ENCODE data around the gene MLEC. TPM values are rescaled to one million over a fixed set of nuclear protein-coding genes. Genes with fewer than 3 reads are reported as not detected.

The MLEC gene
- total RNA-seq, 1 donor from 2014 or later = 47.5 TPM

GRCh38 chr12:120719072-120719471 is 32.1 kb downstream of the MLEC start:
- no peak for TF ChIP-seq CTCF (IDR thresholded peaks at IDR 0.05)
- no peaks in the 10 kb centered on the region for H3K4me1 ChIP-seq
- H3K36me3 ChIP-seq = peaks cover 69 to 92% of the 10 kb centered on the region in 2 donors
- H3K9me3 ChIP-seq = no peaks in the 10 kb centered on the region
- intact Hi-C loops (cut with DNase I) = no loop called here
- no peak overlapping the region for H3K27ac ChIP-seq
- no peak overlapping the region for H3K4me3 ChIP-seq
- no peak for DNase-seq (ENCODE audit: low spot score in 2 of 2)
- H3K27me3 ChIP-seq = no peaks in the 10 kb centered on the region

- intact Hi-C loops (cut with DNase I) = loop anchor here (10.0 kb wide), 1 partner anchor 255 kb away; the partner anchor contains the start of gene HNF1A
- Histone ChIP-seq H3K27ac (no peak overlapping the region), H3K27me3 (no peaks in the 10 kb centered on the region), H3K4me3 (no peak overlapping the region), H3K4me1 (no peaks in the 10 kb centered on the region), H3K9me3 (no peaks in the 10 kb centered on the region), H3K36me3 (peaks cover 68 to 86% of the 10 kb centered on the region in 2 donors)
- TF ChIP-seq CTCF (IDR thresholded peaks at IDR 0.05) = no peak
- DNase-seq (ENCODE audit: low spot score in 2 of 2) = no peak
These were observed 32.7 kb downstream of the MLEC start for GRCh38 chr12:120719496-120720233.

GRCh38 chr12:120720234-120720986 is 33.5 kb downstream of the MLEC start:
- Histone ChIP-seq H3K27ac (no peak overlapping the region), H3K36me3 (peaks cover 63 to 80% of the 10 kb centered on the region in 2 donors), H3K27me3 (no peaks in the 10 kb centered on the region), H3K4me3 (no peak overlapping the region), H3K4me1 (peaks cover 0 to 7% of the 10 kb centered on the region in 2 donors), H3K9me3 (no peaks in the 10 kb centered on the region)
- no peak for DNase-seq (ENCODE audit: low spot score in 2 of 2)
- no peak for TF ChIP-seq CTCF (IDR thresholded peaks at IDR 0.05)
- intact Hi-C loops (cut with DNase I) = loop anchor here (10.0 kb wide), 1 partner anchor 254 kb away; the partner anchor contains the start of gene HNF1A

- intact Hi-C loops (cut with DNase I) = loop anchor here (10.0 kb wide), 1 partner anchor 254 kb away; the partner anchor contains the start of gene HNF1A
- no peak overlapping the region for H3K27ac ChIP-seq
These were observed 34.2 kb downstream of the MLEC start for GRCh38 chr12:120720987-120721801.

More at GRCh38 chr12:120720987-120721801, 34.2 kb downstream of the MLEC start:
- H3K36me3 ChIP-seq = peaks cover 61 to 73% of the 10 kb centered on the region in 2 donors
- H3K4me3 ChIP-seq = no peak overlapping the region
- H3K9me3 ChIP-seq = no peaks in the 10 kb centered on the region
- peaks cover 0 to 8% of the 10 kb centered on the region in 2 donors for H3K4me1 ChIP-seq
- no peak for TF ChIP-seq CTCF (IDR thresholded peaks at IDR 0.05)
- no peaks in the 10 kb centered on the region for H3K27me3 ChIP-seq
- DNase-seq (ENCODE audit: low spot score in 2 of 2) = no peak

Measured in ascending aorta (tissue), 2 donors.